ENCODE measurements around the gene KCND2.

The KCND2 gene

GRCh38 chr7:120344276-120344675, 71.3 kb downstream of the KCND2 start:
- no peak for TF ChIP-seq POLR2A (IDR thresholded peaks at IDR 0.05; ENCODE audit: low read length)
- no peak for TF ChIP-seq GATA1 (IDR thresholded peaks at IDR 0.05; ENCODE audit: low read depth, low read length)
- no peak for DNase-seq

DNA sequence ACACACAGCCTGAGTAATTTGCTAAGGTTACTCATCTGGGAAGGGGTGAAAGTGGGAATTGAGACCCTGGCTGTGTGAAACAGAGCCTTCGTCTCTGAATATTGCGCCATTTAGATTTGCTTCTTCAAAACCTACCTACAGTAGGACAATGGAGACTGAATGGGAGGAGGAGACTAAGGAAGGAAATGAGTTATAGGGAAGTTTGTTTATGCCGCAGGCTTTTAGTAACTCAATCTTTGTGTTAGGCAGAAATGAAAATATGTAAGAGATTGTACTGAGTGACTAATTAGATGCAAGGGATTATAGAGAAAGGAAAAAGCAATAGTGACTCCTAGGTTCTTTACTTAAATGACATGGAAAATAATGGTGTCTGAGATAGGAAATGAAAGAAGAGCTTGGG, 80.2 kb downstream of the KCND2 start:
- TF ChIP-seq POLR2A (IDR thresholded peaks at IDR 0.05; ENCODE audit: low read length) (no peak), GATA1 (IDR thresholded peaks at IDR 0.05; ENCODE audit: low read depth, low read length) (no peak)
- no peak for DNase-seq

DNA sequence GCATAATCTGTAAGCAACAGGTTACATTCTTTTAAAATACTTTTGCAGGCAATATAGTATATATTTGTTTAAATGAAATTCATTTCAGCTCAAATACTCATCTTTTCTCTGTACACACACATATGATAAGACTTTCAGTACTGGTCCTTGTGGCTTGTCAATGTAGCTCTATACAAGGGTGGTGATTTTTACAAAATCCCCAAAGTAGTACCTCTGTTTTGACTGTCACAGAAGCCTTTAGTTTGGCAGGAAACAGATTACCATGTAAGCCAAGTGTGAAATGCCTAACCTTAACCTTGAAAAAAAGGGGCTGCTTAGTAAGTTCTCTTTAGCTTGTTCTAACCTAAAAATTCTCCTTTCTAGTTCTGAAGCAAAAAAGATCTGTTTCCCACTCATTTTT, 87.9 kb downstream of the KCND2 start:
- DNase-seq = no peak
- TF ChIP-seq GATA1 (IDR thresholded peaks at IDR 0.05; ENCODE audit: low read depth, low read length) = no peak
- no peak for TF ChIP-seq POLR2A (IDR thresholded peaks at IDR 0.05; ENCODE audit: low read length)

- TF ChIP-seq POLR2A (IDR thresholded peaks at IDR 0.05; ENCODE audit: low read length) (no peak), GATA1 (IDR thresholded peaks at IDR 0.05; ENCODE audit: low read depth, low read length) (no peak)
- DNase-seq = no peak
Observed at GRCh38 chr7:120363414-120363813, 90.4 kb downstream of the KCND2 start.

DNA sequence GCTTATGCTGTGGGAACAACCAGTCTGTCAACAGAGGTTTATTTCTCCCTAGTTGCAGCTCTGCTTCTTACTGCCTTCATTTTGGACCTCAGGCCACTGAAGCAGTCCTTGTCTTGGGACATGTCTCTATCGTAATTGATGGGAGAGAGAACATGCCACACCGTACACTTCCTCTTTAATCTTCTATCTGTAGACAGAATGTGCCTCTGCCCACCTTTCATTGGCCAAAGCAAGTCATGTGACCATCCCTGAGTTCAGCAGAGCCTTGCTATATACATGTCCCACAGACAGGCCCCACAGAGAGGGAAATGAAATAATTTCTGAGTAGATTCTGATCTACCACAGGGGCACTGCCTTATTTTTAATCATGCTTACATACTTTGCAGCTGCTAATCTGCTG, 98.0 kb downstream of the KCND2 start:
- TF ChIP-seq POLR2A (IDR thresholded peaks at IDR 0.05; ENCODE audit: low read length) (no peak), GATA1 (IDR thresholded peaks at IDR 0.05; ENCODE audit: low read depth, low read length) (no peak)
- DNase-seq = peak; percentile 1 to 4

DNA sequence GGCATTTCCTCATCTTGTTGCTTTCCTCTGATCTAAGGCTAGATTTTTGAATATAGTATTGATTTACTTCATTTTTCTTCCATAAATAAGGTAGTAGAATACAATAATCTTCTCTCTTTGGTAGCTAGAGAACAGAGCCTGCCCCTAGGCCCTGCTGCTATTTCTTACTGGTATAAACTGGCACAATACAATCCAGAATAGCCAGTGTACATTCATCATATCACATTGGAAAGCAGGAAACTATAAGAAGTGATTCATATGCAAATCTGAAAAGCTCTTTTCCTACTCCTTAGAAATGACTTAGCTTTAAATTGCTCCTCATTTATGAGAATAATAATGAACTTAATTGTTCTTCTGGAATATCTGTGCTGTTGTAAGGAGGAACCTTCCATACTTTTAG, 100.2 kb downstream of the KCND2 start:
- no peak for DNase-seq
- no peak for TF ChIP-seq POLR2A (IDR thresholded peaks at IDR 0.05; ENCODE audit: low read length)

GRCh38 chr7:120394595-120394994, 121.6 kb downstream of the KCND2 start:
- no peak for TF ChIP-seq POLR2A (IDR thresholded peaks at IDR 0.05; ENCODE audit: low read length)
- no peak for TF ChIP-seq GATA1 (IDR thresholded peaks at IDR 0.05; ENCODE audit: low read depth, low read length)
- DNase-seq = no peak

GRCh38 chr7:120395526-120396019, 122.6 kb downstream of the KCND2 start:
- DNase-seq = no peak
- TF ChIP-seq GATA1 (IDR thresholded peaks at IDR 0.05; ENCODE audit: low read depth, low read length) (no peak), POLR2A (IDR thresholded peaks at IDR 0.05; ENCODE audit: low read length) (no peak)

DNA sequence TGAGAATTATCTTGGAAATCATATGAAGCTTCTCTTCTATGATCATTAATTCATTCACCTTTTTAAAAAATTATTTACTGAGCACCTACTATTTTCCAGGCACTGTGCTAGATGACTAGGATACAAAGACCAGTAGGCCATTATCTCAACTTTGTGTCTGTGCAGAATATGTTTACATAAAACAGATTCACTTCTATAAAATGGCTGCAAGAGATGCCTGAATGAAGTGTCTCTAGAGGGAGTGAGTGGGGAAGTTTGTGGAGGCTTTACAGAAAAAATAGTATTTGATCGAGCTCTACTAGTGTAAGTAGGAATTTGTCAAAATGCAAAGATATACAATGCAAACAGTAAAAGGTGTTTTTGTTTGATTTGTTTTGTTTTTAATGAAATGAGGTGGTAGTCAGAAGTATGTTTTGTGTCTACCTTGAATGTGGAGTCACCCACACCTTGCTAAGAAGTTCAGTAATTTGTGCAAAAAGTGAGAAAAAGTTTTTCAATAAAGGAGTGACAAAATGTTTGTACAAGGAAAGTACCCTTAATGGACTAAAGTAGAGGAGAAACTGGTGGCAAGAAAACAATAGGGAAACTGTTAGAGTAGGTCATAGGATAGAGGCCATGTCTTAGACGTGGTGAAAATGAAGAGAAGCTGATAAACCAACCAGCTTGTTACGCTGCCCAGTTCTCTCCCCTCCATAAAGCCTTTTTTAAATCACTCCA, 125.5 kb downstream of the KCND2 start:
- TF ChIP-seq POLR2A (IDR thresholded peaks at IDR 0.05; ENCODE audit: low read length) (no peak), GATA1 (IDR thresholded peaks at IDR 0.05; ENCODE audit: low read depth, low read length) (no peak)
- DNase-seq = no peak

DNA sequence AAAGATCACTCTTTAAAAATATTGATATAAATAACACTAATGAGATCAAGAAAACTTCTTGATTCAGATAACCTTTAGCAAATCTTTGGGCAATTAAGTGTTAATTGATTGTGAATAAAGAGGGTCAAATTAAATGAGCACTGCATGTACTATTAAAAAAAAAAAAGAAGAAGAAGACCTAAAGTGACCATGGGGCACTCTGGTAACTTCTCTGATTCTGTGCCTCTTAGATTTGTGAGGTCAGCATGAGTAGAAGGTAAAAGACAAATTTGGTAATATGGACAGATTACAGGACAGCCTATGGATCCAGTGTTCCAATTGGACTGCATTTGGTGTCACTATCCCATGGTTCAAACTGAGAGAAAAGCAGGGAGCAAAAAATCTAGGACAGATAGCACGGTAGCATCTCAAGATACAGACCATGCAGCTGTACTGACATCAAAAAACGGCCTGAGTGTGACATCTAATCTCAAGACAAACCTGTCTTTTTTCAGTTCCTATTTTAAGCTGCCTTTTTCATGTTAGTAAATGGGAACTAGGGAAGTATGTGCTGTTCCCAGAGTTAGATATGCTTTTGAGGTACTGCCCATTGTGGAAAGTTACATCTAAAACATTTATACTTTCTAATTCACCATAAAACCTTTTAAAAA, 128.0 kb downstream of the KCND2 start:
- DNase-seq = no peak
- TF ChIP-seq POLR2A (IDR thresholded peaks at IDR 0.05; ENCODE audit: low read length) (no peak), GATA1 (IDR thresholded peaks at IDR 0.05; ENCODE audit: low read depth, low read length) (no peak)

GRCh38 chr7:120402079-120402767, 129.2 kb downstream of the KCND2 start:
- no peak for TF ChIP-seq GATA1 (IDR thresholded peaks at IDR 0.05; ENCODE audit: low read depth, low read length)
- no peak for TF ChIP-seq POLR2A (IDR thresholded peaks at IDR 0.05; ENCODE audit: low read length)
- DNase-seq = no peak

- TF ChIP-seq GATA1 (IDR thresholded peaks at IDR 0.05; ENCODE audit: low read depth, low read length) (no peak), POLR2A (IDR thresholded peaks at IDR 0.05; ENCODE audit: low read length) (no peak)
- no peak for DNase-seq
Observed at GRCh38 chr7:120402801-120403200, 129.8 kb downstream of the KCND2 start.

GRCh38 chr7:120404042-120404441, 131.1 kb downstream of the KCND2 start:
- no peak for DNase-seq
- TF ChIP-seq GATA1 (IDR thresholded peaks at IDR 0.05; ENCODE audit: low read depth, low read length) (no peak), POLR2A (IDR thresholded peaks at IDR 0.05; ENCODE audit: low read length) (no peak)

GRCh38 chr7:120405652-120406051, 132.7 kb downstream of the KCND2 start:
- no peak for DNase-seq
- no peak for TF ChIP-seq GATA1 (IDR thresholded peaks at IDR 0.05; ENCODE audit: low read depth, low read length)
- no peak for TF ChIP-seq POLR2A (IDR thresholded peaks at IDR 0.05; ENCODE audit: low read length)

All from erythroblast (primary cell).